Measurements from ENCODE around the gene OPTC. TPM values are rescaled to one million over a fixed set of nuclear protein-coding genes. Genes with fewer than 3 reads are reported as not detected.

The OPTC gene
- total and polyA plus RNA-seq, 2 of the 8 experiments (the other 6 are each of a cell fraction or from before 2014, with no cell fraction given) = 1.1 to 4.0 TPM

GRCh38 chr1:203526130-203526529, 32.2 kb downstream of the OPTC start (continued):
- TF ChIP-seq SIN3A (conservative IDR thresholded peaks at IDR 0.05 in 1 of 2, IDR thresholded peaks at IDR 0.05 in 1 of 2; ENCODE audit: low read depth in 1 of 2, low read length in 2 of 2) (no peak), EGR1 (IDR thresholded peaks at IDR 0.05; ENCODE audit: borderline replicate concordance, low read depth, low read length) (no peak), SRF (IDR thresholded peaks at IDR 0.05; ENCODE audit: low read depth, low read length) (no peak)
